HCT116 (cell line): Measurements from ENCODE around the gene ARHGAP42. TPM values are rescaled to one million over a fixed set of nuclear protein-coding genes. Genes with fewer than 3 reads are reported as not detected.

Source experiments
- ATAC-seq: fragments of 200-7000 bp; cut with Tn5 transposase; 2 replicates; pipeline ENCODE4 v1.9.1; 2020; ENCODE audit warnings: mild to moderate bottlenecking, moderate library complexity
- BruUV-seq: library from RNA; stranded (reverse); fragments of 400-500 nt; replicated peaks from 2 replicates; lab custom pipeline; 2021; lab: Mats Ljungman, UMichigan
- CTCF ChIA-PET: fragments of 300-600 bp; sonication (Branson Sonifier 250); formaldehyde crosslinking; loops from one replicate; lab custom pipeline; 2021; ENCODE audit warnings: antibody characterized with exemption; lab: Charles Lee
- POLR2A ChIA-PET: fragments of 300-600, 350-600 bp; sonication (Branson Sonifier 250); formaldehyde crosslinking; loops from one replicate; lab custom pipeline; 2021; ENCODE audit warnings: antibody characterized with exemption; lab: Charles Lee
- RAD21 ChIA-PET, 2 experiments: fragments of 300-600 bp; sonication (Branson Sonifier 250); formaldehyde crosslinking; loops; one replicate each; lab custom pipeline; 2023; ENCODE audit warnings: low total read pairs in 2 of 2; ENCODE audit not compliant: uncharacterized antibody in 2 of 2, unreplicated experiment in 2 of 2, low non-redundant PET in 1 of 2; lab: Charles Lee
- DNase-seq: peaks from one replicate; pipeline ENCODE4 v3.0.0-alpha.2; 2010; ENCODE audit warnings: low read depth, low spot score
- H2AFZ ChIP-seq: fragments of 200-600 bp; shearing (Covaris generic), sonication (generic); 2 replicates; pipeline ENCODE4 v1.6.1; 2017; ENCODE audit warnings: low read depth, mixed run types, mixed read lengths, antibody characterized with exemption, low read length; ENCODE audit not compliant: poor library complexity, severe bottlenecking
- H3K27ac ChIP-seq: 2 replicates; pipeline ENCODE4 v1.5.1; 2012; ENCODE audit warnings: low read depth, low read length
- H3K27me3 ChIP-seq: fragments of 200-600 bp; sonication (generic); 2 replicates; pipeline ENCODE4 v1.6.1; 2016; ENCODE audit warnings: mixed run types, low read length, mixed read lengths; ENCODE audit not compliant: insufficient read depth
- H3K36me3 ChIP-seq, 2 experiments: fragments of 200-500 bp in 1 of 2; fragments of 200-600 bp in 1 of 2; sonication (Bioruptor generic) in 1 of 2; sonication (generic) in 1 of 2; 2 replicates each; pipeline versions ENCODE4 v1.5.1 to v1.6.1; 2014 to 2016; ENCODE audit warnings: low read length in 2 of 2, inconsistent platforms in 1 of 2, mixed read lengths in 1 of 2, mixed run types in 1 of 2; ENCODE audit not compliant: insufficient read depth in 2 of 2, control insufficient read depth in 1 of 2
- H3K4me1 ChIP-seq, 2 experiments: fragments of 200-600 bp in 1 of 2; sonication (generic) in 1 of 2; 2 replicates each; pipeline versions ENCODE4 v1.5.1 to v1.6.1; 2012 to 2017; ENCODE audit warnings: low read length in 2 of 2, inconsistent platforms in 1 of 2, mild to moderate bottlenecking in 1 of 2, mixed read lengths in 1 of 2, mixed run types in 1 of 2, moderate library complexity in 1 of 2; ENCODE audit not compliant: insufficient read depth in 2 of 2, control insufficient read depth in 1 of 2
- H3K4me2 ChIP-seq: fragments of 200-600 bp; sonication (generic); 2 replicates; pipeline ENCODE4 v1.6.1; 2017; ENCODE audit warnings: mixed run types, low read length, mixed read lengths
- H3K4me3 ChIP-seq, 2 experiments: fragments of 200-600 bp in 1 of 2; sonication (generic) in 1 of 2; replicated peaks in 1 of 2; 2 replicates each; pipeline ENCODE4 v1.5.1; 2011 to 2016; ENCODE audit warnings: low read length in 2 of 2, control low read depth in 1 of 2, low read depth in 1 of 2, mild to moderate bottlenecking in 1 of 2, mixed read lengths in 1 of 2, mixed run types in 1 of 2
- H3K79me2 ChIP-seq: fragments of 200-600 bp; sonication (generic); 2 replicates; pipeline ENCODE4 v1.6.1; 2017; ENCODE audit warnings: mild to moderate bottlenecking, mixed run types, low read length, moderate library complexity, mixed read lengths; ENCODE audit not compliant: insufficient read depth
- H3K9ac ChIP-seq: fragments of 200-600 bp; sonication (generic); 2 replicates; pipeline ENCODE4 v1.6.1; 2016; ENCODE audit warnings: low read length, mixed read lengths
- H3K9me2 ChIP-seq: fragments of 200-600 bp; sonication (generic), shearing (Covaris generic); 2 replicates; pipeline ENCODE4 v1.6.1; 2017; ENCODE audit warnings: mixed run types, mild to moderate bottlenecking, moderate library complexity; ENCODE audit not compliant: insufficient read depth
- H3K9me3 ChIP-seq, 2 experiments: fragments of 200-500 bp in 1 of 2; fragments of 200-600 bp in 1 of 2; sonication (Bioruptor generic) in 1 of 2; sonication (generic) in 1 of 2; 2 replicates each; pipeline ENCODE4 v1.6.1; 2014 to 2017; ENCODE audit warnings: low read length in 2 of 2, mixed read lengths in 2 of 2, inconsistent platforms in 1 of 2, low read depth in 1 of 2, mild to moderate bottlenecking in 1 of 2, mixed run types in 1 of 2, moderate library complexity in 1 of 2; ENCODE audit not compliant: control insufficient read depth in 1 of 2, insufficient read depth in 1 of 2
- H4K20me1 ChIP-seq: fragments of 200-600 bp; sonication (generic), shearing (Covaris generic); 2 replicates; pipeline ENCODE4 v1.6.1; 2017; ENCODE audit warnings: mixed run types, mild to moderate bottlenecking, moderate library complexity; ENCODE audit not compliant: insufficient read depth
- CBX3 ChIP-seq: IDR thresholded peaks from 2 replicates; pipeline ENCODE4 v1.6.1; 2012; ENCODE audit warnings: low read depth
- CEBPB ChIP-seq: IDR thresholded peaks from 2 replicates; pipeline ENCODE4 v1.6.1; 2012; ENCODE audit warnings: low read depth
- CTCF ChIP-seq, 3 experiments: fragments of 200-600 bp in 1 of 3; sonication (generic) in 1 of 3; IDR thresholded peaks in 2 of 3; conservative IDR thresholded peaks in 1 of 3; 2 replicates each; pipeline ENCODE4 v1.5.1; 2012 to 2017; ENCODE audit warnings: low read depth in 2 of 3, low read length in 2 of 3, antibody characterized with exemption in 1 of 3, borderline replicate concordance in 1 of 3, control low read depth in 1 of 3, mild to moderate bottlenecking in 1 of 3, mixed read lengths in 1 of 3, mixed run types in 1 of 3, moderate library complexity in 1 of 3; ENCODE audit not compliant: insufficient read depth in 1 of 3
- EGR1 ChIP-seq: IDR thresholded peaks from 2 replicates; pipeline ENCODE4 v1.6.1; 2012; ENCODE audit warnings: low read depth
- ELF1 ChIP-seq: IDR thresholded peaks from 2 replicates; pipeline ENCODE4 v1.6.1; 2012; ENCODE audit warnings: low read depth, borderline replicate concordance
- EZH2 ChIP-seq: fragments of 200-600 bp; sonication (generic); IDR thresholded peaks from 2 replicates; pipeline ENCODE4 v1.6.1; 2017; ENCODE audit warnings: antibody characterized with exemption, mixed run types
- EZH2phosphoT487 ChIP-seq: fragments of 200-600 bp; IDR thresholded peaks from 2 replicates; pipeline ENCODE4 v1.6.1; 2018; ENCODE audit warnings: antibody characterized with exemption, borderline replicate concordance
- FOSL1 ChIP-seq: IDR thresholded peaks from 2 replicates; pipeline ENCODE4 v1.6.1; 2012; ENCODE audit warnings: low read depth
- POLR2AphosphoS5 ChIP-seq: IDR thresholded peaks from 2 replicates; pipeline ENCODE4 v1.6.1; 2011; ENCODE audit warnings: mild to moderate bottlenecking, low read depth, low read length, moderate library complexity
- SIN3A ChIP-seq: IDR thresholded peaks from 2 replicates; pipeline ENCODE4 v1.6.1; 2012; ENCODE audit warnings: low read depth
- SP1 ChIP-seq: IDR thresholded peaks from 2 replicates; pipeline ENCODE4 v1.6.1; 2012; ENCODE audit warnings: low read depth
- TCF7L2 ChIP-seq: IDR thresholded peaks from 2 replicates; pipeline ENCODE4 v1.7.0; 2011; ENCODE audit warnings: borderline replicate concordance, inconsistent platforms; ENCODE audit not compliant: insufficient read depth, insufficient read length; ENCODE audit errors: extremely low read depth
- YY1 ChIP-seq: IDR thresholded peaks from 2 replicates; pipeline ENCODE4 v1.6.1; 2011; ENCODE audit warnings: low read length, low read depth, moderate library complexity, mild to moderate bottlenecking; ENCODE audit not compliant: insufficient replicate concordance; ENCODE audit errors: extremely low read depth
- ZBTB33 ChIP-seq: IDR thresholded peaks from 2 replicates; pipeline ENCODE4 v1.6.1; 2011; ENCODE audit warnings: mild to moderate bottlenecking, low read length, moderate library complexity; ENCODE audit not compliant: insufficient replicate concordance; ENCODE audit errors: extremely low read depth
- ZFX ChIP-seq: fragments of 450-650 bp; IDR thresholded peaks from 2 replicates; pipeline ENCODE4 v1.6.1; 2017
- intact Hi-C: fragments of 100-400 bp; cut with micrococcal nuclease; formaldehyde crosslinking; loops from 2 replicates; pipeline ENCODE4 v1.10.0; 2022
- total RNA-seq: library from RNA; stranded (reverse); gene quantifications from one replicate; pipeline ENCODE4 v1.2.1, GENCODE V29; 2021; ENCODE audit not compliant: unreplicated experiment

The ARHGAP42 gene
- total RNA-seq, 1 experiment from 2014 or later = 12.3 TPM

GRCh38 chr11:101030015-101030414, 342.9 kb downstream of the ARHGAP42 start (continued):
- TF ChIP-seq EGR1 = no peak
- no peak for TF ChIP-seq FOSL1

- no peaks in the 10 kb centered on the region for H3K79me2 ChIP-seq
- no peak; the same call in 1 of the 2 replicates for ATAC-seq
- ChIA-PET POLR2A (no interaction called here), CTCF (no interaction called here), RAD21 (no interaction called here)
- no peaks in the 10 kb centered on the region for H3K9me3 ChIP-seq
- no peaks in the 10 kb centered on the region for H4K20me1 ChIP-seq
- H3K4me2 ChIP-seq = no peak overlapping the region
- H2AFZ ChIP-seq = no peak overlapping the region
- no peak for DNase-seq
- H3K27me3 ChIP-seq = no peaks in the 10 kb centered on the region
- H3K4me1 ChIP-seq = no peaks in the 10 kb centered on the region
- no TSS peak for BruUV-seq
- intact Hi-C loops = no loop called here
- TF ChIP-seq FOSL1 = no peak
- no peak for TF ChIP-seq EZH2phosphoT487
- TF ChIP-seq SIN3A = no peak
- H3K36me3 ChIP-seq = no peaks in the 10 kb centered on the region
- no peak overlapping the region for H3K27ac ChIP-seq
- no peak overlapping the region for H3K9ac ChIP-seq
- H3K4me3 ChIP-seq = no peak overlapping the region
- H3K9me2 ChIP-seq = no peaks in the 10 kb centered on the region
These were observed 343.6 kb downstream of the ARHGAP42 start for GRCh38 chr11:101030692-101031091.

GRCh38 chr11:101031713-101032112, 344.6 kb downstream of the ARHGAP42 start:
- Histone ChIP-seq H3K4me2 (no peak overlapping the region), H3K27me3 (no peaks in the 10 kb centered on the region), H3K36me3 (no peaks in the 10 kb centered on the region), H3K9me2 (no peaks in the 10 kb centered on the region), H3K9ac (no peak overlapping the region), H3K79me2 (no peaks in the 10 kb centered on the region), H4K20me1 (no peaks in the 10 kb centered on the region), H3K27ac (no peak overlapping the region), H2AFZ (no peak overlapping the region), H3K9me3 (no peaks in the 10 kb centered on the region), H3K4me3 (no peak overlapping the region), H3K4me1 (no peaks in the 10 kb centered on the region)
- ATAC-seq (no peak), DNase-seq (no peak)
- no TSS peak for BruUV-seq
- ChIA-PET CTCF (no interaction called here), POLR2A (no interaction called here), RAD21 (no interaction called here)
- intact Hi-C loops = no loop called here
- TF ChIP-seq YY1 (no peak), TCF7L2 (no peak), SP1 (no peak), POLR2AphosphoS5 (no peak), EGR1 (no peak), ELF1 (no peak), CTCF (IDR thresholded peaks at IDR 0.05 in 2 of 3, conservative IDR thresholded peaks at IDR 0.05 in 1 of 3; ENCODE audit: borderline replicate concordance in 1 of 3, insufficient read depth in 1 of 3, low read depth in 2 of 3, low read length in 2 of 3) (no peak), FOSL1 (no peak), ZFX (no peak), EZH2 (no peak), ZBTB33 (no peak), CEBPB (no peak), CBX3 (no peak)
